GM12801 (cell line): ENCODE measurements around the gene SRPK2.

ENCODE experiments used
- TF ChIP-seq, protein P1 (sequence below): IDR thresholded peaks from one replicate; pipeline ENCODE4 v1.5.1; 2011; ENCODE audit warnings: control low read depth; ENCODE audit not compliant: insufficient read length; ENCODE audit errors: extremely low read depth

Gene SRPK2

DNA sequence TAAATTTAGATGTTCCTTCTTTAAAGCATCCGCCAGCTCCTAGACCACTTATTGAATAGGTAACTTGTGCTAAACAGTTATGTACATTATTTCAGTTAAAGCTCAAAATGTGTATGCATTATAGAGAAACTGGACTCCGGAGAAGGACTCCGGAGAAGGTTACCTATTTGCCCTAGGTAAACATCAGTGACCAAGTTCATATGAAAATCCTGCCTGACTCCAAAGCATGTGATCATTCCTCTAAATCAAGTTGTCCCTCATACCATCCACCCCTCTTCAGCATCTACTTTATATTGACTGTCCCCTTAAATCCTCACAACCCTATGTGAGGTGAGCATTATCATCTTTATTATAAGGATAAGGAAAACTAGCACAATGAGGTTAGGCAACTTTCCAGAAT, 147.5 kb downstream of the SRPK2 start:
- TF ChIP-seq, protein P1, sequence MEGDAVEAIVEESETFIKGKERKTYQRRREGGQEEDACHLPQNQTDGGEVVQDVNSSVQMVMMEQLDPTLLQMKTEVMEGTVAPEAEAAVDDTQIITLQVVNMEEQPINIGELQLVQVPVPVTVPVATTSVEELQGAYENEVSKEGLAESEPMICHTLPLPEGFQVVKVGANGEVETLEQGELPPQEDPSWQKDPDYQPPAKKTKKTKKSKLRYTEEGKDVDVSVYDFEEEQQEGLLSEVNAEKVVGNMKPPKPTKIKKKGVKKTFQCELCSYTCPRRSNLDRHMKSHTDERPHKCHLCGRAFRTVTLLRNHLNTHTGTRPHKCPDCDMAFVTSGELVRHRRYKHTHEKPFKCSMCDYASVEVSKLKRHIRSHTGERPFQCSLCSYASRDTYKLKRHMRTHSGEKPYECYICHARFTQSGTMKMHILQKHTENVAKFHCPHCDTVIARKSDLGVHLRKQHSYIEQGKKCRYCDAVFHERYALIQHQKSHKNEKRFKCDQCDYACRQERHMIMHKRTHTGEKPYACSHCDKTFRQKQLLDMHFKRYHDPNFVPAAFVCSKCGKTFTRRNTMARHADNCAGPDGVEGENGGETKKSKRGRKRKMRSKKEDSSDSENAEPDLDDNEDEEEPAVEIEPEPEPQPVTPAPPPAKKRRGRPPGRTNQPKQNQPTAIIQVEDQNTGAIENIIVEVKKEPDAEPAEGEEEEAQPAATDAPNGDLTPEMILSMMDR = no peak

DNA sequence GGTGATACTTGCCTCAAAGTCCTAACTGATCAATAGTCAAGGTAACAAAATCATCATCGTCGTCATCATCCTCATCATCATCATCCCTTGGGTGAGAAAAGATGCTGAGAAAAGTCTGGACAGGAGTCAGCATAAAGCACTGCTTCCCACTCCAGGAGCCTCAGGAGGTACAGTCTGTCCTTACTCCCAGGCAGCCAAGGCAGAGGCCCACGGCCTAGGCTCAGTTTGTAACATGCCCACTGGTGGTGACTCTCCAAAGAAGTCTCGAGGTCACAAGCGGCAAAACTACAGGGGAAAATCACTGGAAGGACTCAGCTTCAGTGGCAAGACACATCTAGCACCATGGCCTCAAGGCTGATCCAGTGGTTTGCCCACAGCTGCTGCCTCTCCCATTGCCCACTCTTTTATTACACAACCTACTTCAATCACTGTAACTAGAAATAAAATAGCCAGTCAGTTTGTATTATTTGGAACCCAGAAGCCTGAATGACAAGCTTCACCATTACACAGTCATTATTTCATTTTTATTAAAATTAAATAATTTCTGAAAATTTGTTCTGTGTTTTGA, 150.4 kb downstream of the SRPK2 start:
- TF ChIP-seq, protein P1 = no peak

DNA sequence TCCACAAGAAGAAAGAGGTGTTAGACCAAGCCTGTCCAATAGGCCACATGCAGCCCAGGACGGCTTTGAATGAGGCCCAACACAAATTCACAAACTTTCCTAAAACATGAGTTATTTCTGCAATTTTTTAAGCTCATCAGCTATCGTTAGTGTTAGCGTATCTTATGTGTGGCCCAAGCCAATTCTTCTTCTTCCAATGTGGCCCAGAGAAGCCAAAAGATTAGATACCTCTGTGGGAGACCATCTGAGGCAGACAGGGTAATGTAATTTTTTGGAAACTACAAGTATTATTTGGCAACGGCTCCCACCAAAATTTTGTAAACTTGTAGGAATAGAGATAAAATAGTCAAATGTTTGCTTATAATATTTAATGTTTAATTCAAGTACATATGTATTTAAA, 153.8 kb downstream of the SRPK2 start:
- TF ChIP-seq, protein P1 = no peak

DNA sequence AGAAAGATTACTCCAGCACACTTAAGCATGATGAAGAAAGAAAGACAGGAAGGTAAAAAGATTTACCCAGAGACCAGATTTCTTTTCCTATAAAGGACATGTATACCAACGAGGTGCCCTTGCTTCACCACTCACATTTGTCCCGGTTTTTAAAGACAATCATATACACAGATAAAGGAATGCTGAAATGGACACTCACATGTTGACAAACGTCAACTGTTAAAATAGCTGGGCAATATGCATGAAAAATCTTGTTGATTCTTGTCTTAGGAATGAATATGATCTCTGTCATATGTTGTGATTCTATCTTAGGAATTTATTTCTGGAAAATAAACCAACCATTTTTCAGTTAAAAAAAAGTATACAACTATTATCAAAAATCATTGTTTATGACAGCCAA, 158.2 kb downstream of the SRPK2 start:
- TF ChIP-seq, protein P1 = no peak

DNA sequence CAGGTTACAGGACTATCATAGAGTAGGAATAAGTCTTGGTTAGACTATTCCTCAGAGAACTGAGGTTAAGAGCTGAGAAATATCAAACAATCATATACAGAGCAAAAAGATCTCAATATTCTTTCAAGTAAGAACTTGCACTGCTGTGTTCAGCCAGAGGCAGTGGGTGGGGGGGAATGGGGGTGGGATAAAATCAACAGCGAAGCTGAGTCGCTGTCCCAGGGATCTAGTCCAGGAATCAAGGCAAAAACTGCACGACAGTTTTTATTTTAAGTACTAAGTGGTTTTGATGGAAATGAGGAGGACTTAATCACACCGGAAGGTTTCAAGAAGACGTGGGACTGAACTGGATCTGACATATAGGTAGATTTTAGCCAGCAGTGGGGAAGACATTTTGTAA, 159.1 kb downstream of the SRPK2 start:
- TF ChIP-seq, protein P1 = no peak

DNA sequence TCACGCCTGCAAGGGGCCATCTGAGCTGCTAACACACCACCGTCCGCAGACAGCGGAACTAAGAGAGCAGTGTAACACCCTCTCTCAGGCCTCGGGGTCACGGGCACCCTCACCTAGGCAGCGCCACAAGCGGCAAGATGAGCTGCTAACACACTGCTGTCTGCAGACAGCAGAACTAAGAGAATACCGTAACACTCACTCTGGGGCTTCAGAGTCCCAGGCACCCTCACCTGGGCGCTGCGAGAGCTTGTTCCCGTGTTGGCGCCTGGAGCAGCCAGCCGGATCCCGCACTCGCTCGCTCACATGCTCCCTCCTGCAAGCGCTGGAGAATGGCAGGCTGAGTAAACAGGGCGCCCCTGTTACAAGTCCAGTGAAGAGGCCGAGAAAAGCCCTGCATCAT, 160.2 kb downstream of the SRPK2 start:
- TF ChIP-seq, protein P1 = no peak

DNA sequence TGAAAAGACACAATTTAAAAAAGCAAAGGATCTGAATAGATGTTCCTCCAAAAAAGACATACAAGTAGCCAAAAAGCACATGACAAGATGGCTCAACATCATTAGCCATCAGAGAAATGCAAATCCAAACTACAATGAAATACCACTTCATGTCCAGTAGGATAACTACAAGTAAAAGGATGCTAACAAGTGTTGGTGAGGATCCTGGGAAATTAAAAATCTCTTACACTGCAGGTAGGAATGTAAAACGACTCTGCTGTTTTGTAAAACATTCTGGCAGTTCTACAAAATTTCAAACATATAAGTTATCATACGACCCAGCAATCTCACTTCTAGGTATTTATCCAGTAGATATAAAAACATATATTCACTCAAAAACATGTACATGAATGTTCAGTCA, 161.3 kb downstream of the SRPK2 start:
- TF ChIP-seq, protein P1 = no peak
